HCT116 (cell line): Measurements from ENCODE around the gene KCNQ1OT1.

Experiments used
- CEBPB ChIP-seq: IDR thresholded peaks from 2 replicates; pipeline ENCODE4 v1.6.1; 2012; ENCODE audit warnings: low read depth
- CTCF ChIP-seq, 3 experiments: fragments of 200-600 bp in 1 of 3; sonication (generic) in 1 of 3; IDR thresholded peaks in 2 of 3; conservative IDR thresholded peaks in 1 of 3; 2 replicates each; pipeline ENCODE4 v1.5.1; 2012 to 2017; ENCODE audit warnings: low read depth in 2 of 3, low read length in 2 of 3, antibody characterized with exemption in 1 of 3, borderline replicate concordance in 1 of 3, control low read depth in 1 of 3, mild to moderate bottlenecking in 1 of 3, mixed read lengths in 1 of 3, mixed run types in 1 of 3, moderate library complexity in 1 of 3; ENCODE audit not compliant: insufficient read depth in 1 of 3

- TF ChIP-seq CTCF (IDR thresholded peaks at IDR 0.05 in 2 of 3, conservative IDR thresholded peaks at IDR 0.05 in 1 of 3; ENCODE audit: borderline replicate concordance in 1 of 3, insufficient read depth in 1 of 3, low read depth in 2 of 3, low read length in 2 of 3) (no peak), CEBPB (no peak)
Observed at GRCh38 chr11:2599561-2600189, 100.1 kb downstream of the KCNQ1OT1 start.
